Measurements from ENCODE around the gene ZBTB4. TPM values are rescaled to one million over a fixed set of nuclear protein-coding genes. Genes with fewer than 3 reads are reported as not detected.

ZBTB4 gene
- total RNA-seq, 1 experiment from 2014 or later, result 17.1 TPM

DNA sequence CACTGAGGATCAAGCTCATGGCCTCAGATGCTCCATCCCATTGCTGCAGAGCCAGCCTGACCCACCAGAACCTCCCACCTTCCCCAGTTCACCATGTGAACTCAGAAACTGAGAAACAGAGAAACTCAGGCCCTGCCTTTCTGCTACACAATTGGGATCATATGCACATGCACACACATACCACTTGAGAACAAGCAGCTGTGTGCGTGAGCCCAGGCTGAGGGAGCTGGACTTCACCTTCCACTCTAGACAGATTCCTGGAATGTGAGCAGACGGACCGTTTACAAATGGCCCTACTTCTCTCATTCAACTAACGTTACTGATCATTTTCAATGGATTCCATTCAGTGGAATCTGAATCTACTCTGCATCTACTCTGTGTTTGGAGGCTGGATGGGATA is 55.8 kb downstream of the ZBTB4 start:
- no peaks in the 10 kb centered on the region for H3K79me2 ChIP-seq (ENCODE audit: insufficient read depth, low read length)
- DNase-seq (ENCODE audit: low read depth, low spot score) (no peak), ATAC-seq (no peak)
- H3K9me2 ChIP-seq (ENCODE audit: insufficient read depth), result no peaks in the 10 kb centered on the region
- H3K4me2 ChIP-seq (ENCODE audit: low read length), result no peak overlapping the region
- H2AFZ ChIP-seq (ENCODE audit: low read depth, low read length, poor library complexity, severe bottlenecking), result no peak overlapping the region
- H3K36me3 ChIP-seq (ENCODE audit: control insufficient read depth in 1 of 2, insufficient read depth in 2 of 2, low read length in 2 of 2), result no peaks in the 10 kb centered on the region
- no peaks in the 10 kb centered on the region for H3K9me3 ChIP-seq (ENCODE audit: control insufficient read depth in 1 of 2, insufficient read depth in 1 of 2, low read depth in 1 of 2, low read length in 2 of 2)
- no peak for TF ChIP-seq SRF (IDR thresholded peaks at IDR 0.05; ENCODE audit: low read depth)
- TF ChIP-seq, protein P1, sequence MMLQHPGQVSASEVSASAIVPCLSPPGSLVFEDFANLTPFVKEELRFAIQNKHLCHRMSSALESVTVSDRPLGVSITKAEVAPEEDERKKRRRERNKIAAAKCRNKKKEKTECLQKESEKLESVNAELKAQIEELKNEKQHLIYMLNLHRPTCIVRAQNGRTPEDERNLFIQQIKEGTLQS (IDR thresholded peaks at IDR 0.05), result no peak
- TF ChIP-seq POLR2A (IDR thresholded peaks at IDR 0.05; ENCODE audit: borderline replicate concordance, extremely low read depth, insufficient read depth, insufficient read length), result no peak
- no peak for TF ChIP-seq POLR2AphosphoS5 (IDR thresholded peaks at IDR 0.05; ENCODE audit: low read depth, low read length)
- no peak for TF ChIP-seq EZH2 (IDR thresholded peaks at IDR 0.05)
- TF ChIP-seq ELF1 (IDR thresholded peaks at IDR 0.05; ENCODE audit: borderline replicate concordance, low read depth), result no peak
- TF ChIP-seq, protein P2, sequence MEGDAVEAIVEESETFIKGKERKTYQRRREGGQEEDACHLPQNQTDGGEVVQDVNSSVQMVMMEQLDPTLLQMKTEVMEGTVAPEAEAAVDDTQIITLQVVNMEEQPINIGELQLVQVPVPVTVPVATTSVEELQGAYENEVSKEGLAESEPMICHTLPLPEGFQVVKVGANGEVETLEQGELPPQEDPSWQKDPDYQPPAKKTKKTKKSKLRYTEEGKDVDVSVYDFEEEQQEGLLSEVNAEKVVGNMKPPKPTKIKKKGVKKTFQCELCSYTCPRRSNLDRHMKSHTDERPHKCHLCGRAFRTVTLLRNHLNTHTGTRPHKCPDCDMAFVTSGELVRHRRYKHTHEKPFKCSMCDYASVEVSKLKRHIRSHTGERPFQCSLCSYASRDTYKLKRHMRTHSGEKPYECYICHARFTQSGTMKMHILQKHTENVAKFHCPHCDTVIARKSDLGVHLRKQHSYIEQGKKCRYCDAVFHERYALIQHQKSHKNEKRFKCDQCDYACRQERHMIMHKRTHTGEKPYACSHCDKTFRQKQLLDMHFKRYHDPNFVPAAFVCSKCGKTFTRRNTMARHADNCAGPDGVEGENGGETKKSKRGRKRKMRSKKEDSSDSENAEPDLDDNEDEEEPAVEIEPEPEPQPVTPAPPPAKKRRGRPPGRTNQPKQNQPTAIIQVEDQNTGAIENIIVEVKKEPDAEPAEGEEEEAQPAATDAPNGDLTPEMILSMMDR (IDR thresholded peaks at IDR 0.05 in 2 of 3, conservative IDR thresholded peaks at IDR 0.05 in 1 of 3; ENCODE audit: borderline replicate concordance in 1 of 3, insufficient read depth in 1 of 3, low read depth in 2 of 3, low read length in 2 of 3), result no peak
- TF ChIP-seq TCF7L2 (IDR thresholded peaks at IDR 0.05; ENCODE audit: borderline replicate concordance, extremely low read depth, insufficient read depth, insufficient read length), result no peak
- ChIA-PET CTCF (no interaction called here), RAD21 (ENCODE audit: low non-redundant PET in 1 of 2, low total read pairs in 2 of 2, uncharacterized antibody in 2 of 2, unreplicated experiment in 2 of 2) (no interaction called here), POLR2A (no interaction called here)
- H3K4me3 ChIP-seq (replicated peaks in 1 of 2; ENCODE audit: low read depth in 1 of 2, low read length in 2 of 2), result no peak overlapping the region
- H3K27ac ChIP-seq (ENCODE audit: low read depth, low read length), result no peak overlapping the region
- no TSS peak for BruUV-seq (replicated peaks)
- intact Hi-C loops (cut with micrococcal nuclease), result no loop called here
- H3K9ac ChIP-seq (ENCODE audit: low read length), result no peak overlapping the region
- H3K4me1 ChIP-seq (ENCODE audit: control insufficient read depth in 1 of 2, insufficient read depth in 2 of 2, low read length in 2 of 2), result no peaks in the 10 kb centered on the region
- no peaks in the 10 kb centered on the region for H4K20me1 ChIP-seq (ENCODE audit: insufficient read depth)
- no peaks in the 10 kb centered on the region for H3K27me3 ChIP-seq (ENCODE audit: insufficient read depth, low read length)

DNA sequence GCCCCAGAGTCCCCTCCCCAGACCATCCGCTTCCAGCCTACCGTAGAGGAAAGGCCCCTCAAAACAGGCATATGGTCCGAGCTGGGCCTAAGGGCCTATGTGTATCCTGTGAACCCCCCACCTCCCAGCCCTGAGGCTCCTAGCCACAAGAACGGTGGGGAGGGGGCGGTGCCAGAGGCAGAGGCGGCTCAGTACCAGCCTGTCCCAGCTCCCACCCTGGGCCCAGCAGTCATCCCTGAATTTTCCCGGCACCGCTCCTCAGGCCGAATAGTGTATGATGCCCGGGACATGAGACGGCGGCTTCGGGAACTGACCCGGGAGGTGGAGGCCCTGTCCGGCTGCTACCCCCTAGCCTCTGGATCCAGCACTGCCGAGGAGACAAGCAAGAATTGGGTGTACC is 58.2 kb downstream of the ZBTB4 start:
- H3K9me2 ChIP-seq (ENCODE audit: insufficient read depth), result no peaks in the 10 kb centered on the region
- BruUV-seq (replicated peaks), result no TSS peak
- no peak for ATAC-seq
- DNase-seq (ENCODE audit: low read depth, low spot score), result no peak
- ChIA-PET POLR2A (no interaction called here), RAD21 (ENCODE audit: low non-redundant PET in 1 of 2, low total read pairs in 2 of 2, uncharacterized antibody in 2 of 2, unreplicated experiment in 2 of 2) (no interaction called here), CTCF (no interaction called here)
- H2AFZ ChIP-seq (ENCODE audit: low read depth, low read length, poor library complexity, severe bottlenecking), result no peak overlapping the region
- no peak for TF ChIP-seq SIN3A (IDR thresholded peaks at IDR 0.05; ENCODE audit: low read depth)
- H3K36me3 ChIP-seq (ENCODE audit: control insufficient read depth in 1 of 2, insufficient read depth in 2 of 2, low read length in 2 of 2), result no peaks in the 10 kb centered on the region; a peak in 1 of 4 replicates
- no peaks in the 10 kb centered on the region for H3K79me2 ChIP-seq (ENCODE audit: insufficient read depth, low read length)
- no peaks in the 10 kb centered on the region for H3K4me1 ChIP-seq (ENCODE audit: control insufficient read depth in 1 of 2, insufficient read depth in 2 of 2, low read length in 2 of 2)
- H3K27ac ChIP-seq (ENCODE audit: low read depth, low read length), result no peak overlapping the region
- intact Hi-C loops (cut with micrococcal nuclease), result no loop called here
- H3K27me3 ChIP-seq (ENCODE audit: insufficient read depth, low read length), result no peaks in the 10 kb centered on the region
- H3K4me3 ChIP-seq (replicated peaks in 1 of 2; ENCODE audit: low read depth in 1 of 2, low read length in 2 of 2), result no peak overlapping the region
- H4K20me1 ChIP-seq (ENCODE audit: insufficient read depth), result no peaks in the 10 kb centered on the region
- H3K9me3 ChIP-seq (ENCODE audit: control insufficient read depth in 1 of 2, insufficient read depth in 1 of 2, low read depth in 1 of 2, low read length in 2 of 2), result no peaks in the 10 kb centered on the region
- no peak overlapping the region for H3K4me2 ChIP-seq (ENCODE audit: low read length)
- H3K9ac ChIP-seq (ENCODE audit: low read length), result no peak overlapping the region

Data from HCT116 (cell line).